A549 (cell line): ENCODE results near the gene ALDH1L1. TPM values are rescaled to one million over a fixed set of nuclear protein-coding genes. Genes with fewer than 3 reads are reported as not detected.

ENCODE experiments used
- ATAC-seq, 2 experiments: fragments of 200-7000 bp in 1 of 2; fragments of >200 bp in 1 of 2; cut with Nextera tagmentation in 1 of 2; cut with Tn5 transposase in 1 of 2; 3 replicates each; pipeline versions ENCODE4 v1.8.0 to v1.9.1; 2018 to 2020; ENCODE audit warnings: mild to moderate bottlenecking in 1 of 2, moderate library complexity in 1 of 2
- CTCF ChIA-PET: fragments of 300-600 bp; sonication (Branson Sonifier 250); formaldehyde crosslinking; extraction: SDS; loops from one replicate; lab custom pipeline; 2021; ENCODE audit warnings: antibody characterized with exemption, inconsistent platforms; lab: Yijun Ruan, JAX
- POLR2A ChIA-PET: fragments of 350-600 bp; formaldehyde crosslinking; extraction: SDS; loops from one replicate; lab custom pipeline; 2021; ENCODE audit warnings: antibody characterized with exemption, inconsistent platforms; lab: Yijun Ruan, JAX
- DNase-seq, 2 experiments: peaks; one replicate each; pipeline versions ENCODE4 v3.0.0 to v3.0.0-alpha.2; 2011 to 2016; ENCODE audit warnings: low read depth in 1 of 2, low spot score in 1 of 2
- FAIRE-seq: peaks from 2 replicates; lab custom pipeline; 2011; peaks lifted over from hg19 to GRCh38; lab: Jason Lieb, UNC
- H3K27ac ChIP-seq, 2 experiments: fragments of >200 bp; sonication (Bioruptor Twin); formaldehyde crosslinking; 3 replicates each; pipeline ENCODE4 v1.5.1; 2016 to 2017
- H3K4me1 ChIP-seq: fragments of >200 bp; sonication (Bioruptor Twin); formaldehyde crosslinking; 3 replicates; pipeline ENCODE4 v1.6.1; 2016
- H3K4me2 ChIP-seq: fragments of >200 bp; sonication (Bioruptor Twin); formaldehyde crosslinking; 3 replicates; pipeline ENCODE4 v1.6.1; 2016
- H3K4me3 ChIP-seq: fragments of >200 bp; sonication (Bioruptor Twin); formaldehyde crosslinking; 3 replicates; pipeline ENCODE4 v1.5.1; 2016
- H3K9me3 ChIP-seq: fragments of >200 bp; sonication (Bioruptor Twin); formaldehyde crosslinking; 3 replicates; pipeline ENCODE4 v1.6.1; 2016
- ATOH8 ChIP-seq: fragments of 250-450 bp; sonication (Bioruptor Pico); IDR thresholded peaks from 2 replicates; pipeline ENCODE4 v1.5.0; 2020; ENCODE audit warnings: low read depth, mild to moderate bottlenecking, moderate library complexity
- BHLHE40 ChIP-seq: IDR thresholded peaks from 2 replicates; pipeline ENCODE4 v1.6.1; 2012; ENCODE audit warnings: low read depth, low read length, inconsistent platforms
- CBX8 ChIP-seq: fragments of 200-600 bp; sonication (generic); IDR thresholded peaks from 2 replicates; pipeline ENCODE4 v1.6.1; 2016
- CHD2 ChIP-seq: fragments of 150-350 bp; IDR thresholded peaks from 2 replicates; pipeline ENCODE4 v1.6.1; 2014; ENCODE audit warnings: low read length; ENCODE audit not compliant: partially characterized antibody
- CTCF ChIP-seq: fragments of >200 bp; sonication (Bioruptor Twin); formaldehyde crosslinking; IDR thresholded peaks from 3 replicates; pipeline ENCODE4 v1.5.1; 2016
- FOSL2 ChIP-seq, 2 experiments: fragments of 450-650 bp in 1 of 2; fragments of >200 bp in 1 of 2; sonication (Bioruptor Twin) in 1 of 2; formaldehyde crosslinking; IDR thresholded peaks; 2 replicates each; pipeline versions ENCODE4 v1.5.0 to v1.6.1; 2016 to 2020; ENCODE audit warnings: mild to moderate bottlenecking in 1 of 2, moderate library complexity in 1 of 2
- FOXS1 ChIP-seq: fragments of 250-450 bp; sonication (Bioruptor Pico); IDR thresholded peaks from 2 replicates; pipeline ENCODE4 v1.5.0; 2020; ENCODE audit warnings: mild to moderate bottlenecking, moderate library complexity
- JUNB ChIP-seq: fragments of >200 bp; sonication (Bioruptor Twin); formaldehyde crosslinking; IDR thresholded peaks from 2 replicates; pipeline ENCODE4 v1.6.1; 2016
- KDM1A ChIP-seq: fragments of 200-600 bp; sonication (generic); IDR thresholded peaks from 2 replicates; pipeline ENCODE4 v1.6.1; 2016; ENCODE audit warnings: low read depth, mild to moderate bottlenecking
- MAX ChIP-seq: IDR thresholded peaks from 2 replicates; pipeline ENCODE4 v1.6.1; 2012
- MYC ChIP-seq: IDR thresholded peaks from 2 replicates; pipeline ENCODE4 v1.6.1; 2012; ENCODE audit warnings: mild to moderate bottlenecking, inconsistent platforms, low read length, improper control_type of control experiment, borderline replicate concordance
- NR3C1 ChIP-seq: fragments of >200 bp; sonication (Bioruptor Twin); formaldehyde crosslinking; IDR thresholded peaks from 3 replicates; pipeline ENCODE4 v1.6.1; 2017
- POLR2AphosphoS2 ChIP-seq: conservative IDR thresholded peaks from 2 replicates; pipeline ENCODE4 v1.6.1; 2012; ENCODE audit warnings: low read length, improper control_type of control experiment, inconsistent platforms
- RARB ChIP-seq: fragments of 250-450 bp; sonication (Bioruptor Pico); IDR thresholded peaks from 2 replicates; pipeline ENCODE4 v1.8.0; 2021; ENCODE audit warnings: mild to moderate bottlenecking, moderate library complexity
- SMC3 ChIP-seq: fragments of >200 bp; sonication (Bioruptor Twin); formaldehyde crosslinking; IDR thresholded peaks from 3 replicates; pipeline ENCODE4 v1.6.1; 2018; ENCODE audit warnings: inconsistent platforms
- TFCP2L1 ChIP-seq: fragments of 250-450 bp; sonication (Bioruptor Pico); IDR thresholded peaks from 2 replicates; pipeline ENCODE4 v1.5.0; 2021; ENCODE audit warnings: mild to moderate bottlenecking
- ZC3H11A ChIP-seq: fragments of 450-650 bp; IDR thresholded peaks from 2 replicates; pipeline ENCODE4 v1.6.1; 2014; ENCODE audit warnings: antibody characterized with exemption, mild to moderate bottlenecking
- ZNF302 ChIP-seq: fragments of 250-450 bp; sonication (Bioruptor Pico); IDR thresholded peaks from 2 replicates; pipeline ENCODE4 v1.9.0; 2021; ENCODE audit warnings: inconsistent platforms, mild to moderate bottlenecking, moderate library complexity
- ZSCAN20 ChIP-seq: fragments of 250-450 bp; sonication (Bioruptor Pico); IDR thresholded peaks from 2 replicates; pipeline ENCODE4 v1.8.0; 2022; ENCODE audit warnings: mild to moderate bottlenecking, moderate library complexity
- WGBS: methylation state at CpG from one replicate; pipeline ENCODE4 v1.1.6; 2017; ENCODE audit errors: missing lambda C conversion rate; 5-methylcytosine and 5-hydroxymethylcytosine counted together
- polyA plus RNA-seq, 4 experiments: library from polyadenylated mRNA; depleted of rRNA in 3 of 4; stranded (reverse); fragments of >200 nt; fragmentation: RNase III in 1 of 4; extraction: RNeasy Plus Mini Kit Qiagen cat#74134 plus additional on column Dnase treatment in 1 of 4; gene quantifications; 2 replicates in 3 of 4; 3 replicates in 1 of 4; pipeline ENCODE4 v1.2.3, GENCODE V29; 2011 to 2017
- TF ChIP-seq, protein P1 (sequence below): IDR thresholded peaks from 2 replicates; pipeline ENCODE4 v1.6.1; 2012
- TF ChIP-seq, protein P2 (sequence below): fragments of 450-650 bp; IDR thresholded peaks from 2 replicates; pipeline ENCODE4 v1.6.1; 2014; ENCODE audit warnings: antibody characterized with exemption
- TF ChIP-seq, protein P3 (sequence below): IDR thresholded peaks from 2 replicates; pipeline ENCODE4 v1.6.1; 2012; ENCODE audit warnings: low read depth, borderline replicate concordance
- TF ChIP-seq, protein P4 (sequence below): fragments of 250-450 bp; sonication (Bioruptor Pico); IDR thresholded peaks from 2 replicates; pipeline ENCODE4 v1.5.0; 2021; ENCODE audit warnings: mild to moderate bottlenecking, moderate library complexity, borderline replicate concordance

The ALDH1L1 gene
- polyA plus RNA-seq, 2 of the 4 experiments (the other 2 are of a cell fraction), result 0.14 to 0.18 TPM

DNA sequence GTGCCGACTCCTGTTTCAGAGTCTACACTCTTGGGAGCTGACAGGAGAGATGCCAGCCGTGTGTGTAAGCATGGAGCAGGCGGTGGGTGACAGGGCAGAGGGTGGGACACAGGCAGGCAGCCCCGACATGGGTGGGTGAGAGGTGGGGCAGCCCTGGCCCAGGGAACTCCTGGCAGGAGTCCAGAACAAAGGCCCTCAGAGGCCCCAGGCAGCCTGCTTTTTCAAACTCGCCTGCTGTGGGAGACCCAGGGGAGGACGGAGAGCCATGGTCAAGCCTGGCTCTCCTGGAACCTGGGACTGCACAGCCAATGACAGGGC, 67.2 kb downstream of the ALDH1L1 start:
- WGBS, result 96% methylated on average over 5 of the region's 6 CpGs
- FAIRE-seq (no peak), DNase-seq (no peak)
- Histone ChIP-seq H3K27ac (no peak overlapping the region), H3K4me2 (no peak overlapping the region), H3K9me3 (no peaks in the 10 kb centered on the region)
- TF ChIP-seq KDM1A, result no peak
- TF ChIP-seq RARB (CRISPR knock-in tag), result no peak
- no peak for TF ChIP-seq TFCP2L1 (CRISPR knock-in tag)
- no peak for TF ChIP-seq ATOH8 (CRISPR knock-in tag)
- TF ChIP-seq, protein P1, sequence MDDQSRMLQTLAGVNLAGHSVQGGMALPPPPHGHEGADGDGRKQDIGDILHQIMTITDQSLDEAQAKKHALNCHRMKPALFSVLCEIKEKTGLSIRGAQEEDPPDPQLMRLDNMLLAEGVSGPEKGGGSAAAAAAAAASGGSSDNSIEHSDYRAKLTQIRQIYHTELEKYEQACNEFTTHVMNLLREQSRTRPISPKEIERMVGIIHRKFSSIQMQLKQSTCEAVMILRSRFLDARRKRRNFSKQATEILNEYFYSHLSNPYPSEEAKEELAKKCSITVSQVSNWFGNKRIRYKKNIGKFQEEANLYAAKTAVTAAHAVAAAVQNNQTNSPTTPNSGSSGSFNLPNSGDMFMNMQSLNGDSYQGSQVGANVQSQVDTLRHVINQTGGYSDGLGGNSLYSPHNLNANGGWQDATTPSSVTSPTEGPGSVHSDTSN, result no peak
- no peak for TF ChIP-seq BHLHE40
- TF ChIP-seq ZC3H11A, result no peak
- no peak for TF ChIP-seq JUNB
- TF ChIP-seq FOXS1 (CRISPR knock-in tag), result no peak
- TF ChIP-seq ZSCAN20 (CRISPR knock-in tag), result no peak
- no peak for TF ChIP-seq MYC
- TF ChIP-seq ZNF302 (CRISPR knock-in tag), result no peak
- TF ChIP-seq, protein P2, sequence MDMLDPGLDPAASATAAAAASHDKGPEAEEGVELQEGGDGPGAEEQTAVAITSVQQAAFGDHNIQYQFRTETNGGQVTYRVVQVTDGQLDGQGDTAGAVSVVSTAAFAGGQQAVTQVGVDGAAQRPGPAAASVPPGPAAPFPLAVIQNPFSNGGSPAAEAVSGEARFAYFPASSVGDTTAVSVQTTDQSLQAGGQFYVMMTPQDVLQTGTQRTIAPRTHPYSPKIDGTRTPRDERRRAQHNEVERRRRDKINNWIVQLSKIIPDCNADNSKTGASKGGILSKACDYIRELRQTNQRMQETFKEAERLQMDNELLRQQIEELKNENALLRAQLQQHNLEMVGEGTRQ, result no peak
- no peak for TF ChIP-seq NR3C1
- no peak for TF ChIP-seq SMC3
- no peak for TF ChIP-seq CBX8
- TF ChIP-seq FOSL2 (IDR thresholded peaks at IDR 0.05), result no peak
- TF ChIP-seq FOSL2 (CRISPR knock-in tag; IDR thresholded peaks at IDR 0.05), result no peak
- TF ChIP-seq POLR2AphosphoS2, result no peak
- TF ChIP-seq MAX, result no peak
- TF ChIP-seq, all 56 proteins: peak for 0
- ChIA-PET CTCF (no interaction called here), POLR2A (no interaction called here)
- Histone ChIP-seq H3K4me1 (no peaks in the 10 kb centered on the region), H3K4me3 (no peak overlapping the region)
- ATAC-seq, result no peak

DNA sequence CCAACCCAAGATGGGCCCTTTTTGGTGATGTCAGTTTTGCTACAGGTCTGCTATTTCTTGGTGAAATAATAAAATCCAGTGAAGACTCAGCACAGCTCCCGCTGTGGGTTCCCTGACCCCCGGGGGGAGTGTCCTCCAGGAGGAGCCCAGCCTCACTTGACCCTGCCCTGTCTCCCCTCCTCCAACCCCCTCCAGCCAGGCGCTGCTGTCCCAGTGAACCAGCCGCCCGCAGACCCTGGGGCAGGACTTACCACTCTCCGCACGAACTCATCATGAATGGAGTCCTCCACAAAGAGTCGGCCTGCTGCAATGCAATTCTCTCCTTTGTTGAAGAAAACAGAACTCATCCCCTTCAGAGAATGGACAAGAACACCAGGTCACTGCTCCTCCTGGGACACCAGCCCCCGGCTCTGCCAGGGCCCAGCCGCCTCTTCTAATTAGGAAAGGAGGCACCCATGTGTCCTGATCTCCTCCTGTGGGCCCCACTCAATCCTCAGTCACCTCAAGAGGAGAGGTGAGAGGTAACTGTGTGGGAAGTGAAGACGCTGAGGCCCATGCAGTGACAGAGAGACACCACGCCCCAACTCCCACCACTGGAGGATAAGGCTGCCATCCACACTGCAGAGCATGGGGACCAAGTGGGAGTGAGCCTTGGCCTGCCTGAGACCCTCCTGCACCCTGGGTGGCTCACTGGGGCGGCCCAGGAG, 67.7 kb downstream of the ALDH1L1 start:
- POLR2A ChIA-PET, result no interaction called here
- H3K4me2 ChIP-seq, result no peak overlapping the region
- 62% methylated on average over 6 of the region's 13 CpGs for WGBS
- no peak for DNase-seq
- no peak for ATAC-seq
- no peak overlapping the region for H3K4me3 ChIP-seq
- TF ChIP-seq CHD2, result no peak
- no peak for TF ChIP-seq RARB (CRISPR knock-in tag)
- TF ChIP-seq, protein P3, sequence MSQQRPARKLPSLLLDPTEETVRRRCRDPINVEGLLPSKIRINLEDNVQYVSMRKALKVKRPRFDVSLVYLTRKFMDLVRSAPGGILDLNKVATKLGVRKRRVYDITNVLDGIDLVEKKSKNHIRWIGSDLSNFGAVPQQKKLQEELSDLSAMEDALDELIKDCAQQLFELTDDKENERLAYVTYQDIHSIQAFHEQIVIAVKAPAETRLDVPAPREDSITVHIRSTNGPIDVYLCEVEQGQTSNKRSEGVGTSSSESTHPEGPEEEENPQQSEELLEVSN, result no peak
- no peak for TF ChIP-seq KDM1A
- TF ChIP-seq ZNF302 (CRISPR knock-in tag), result no peak
- TF ChIP-seq, protein P2, result no peak
- TF ChIP-seq, protein P4, sequence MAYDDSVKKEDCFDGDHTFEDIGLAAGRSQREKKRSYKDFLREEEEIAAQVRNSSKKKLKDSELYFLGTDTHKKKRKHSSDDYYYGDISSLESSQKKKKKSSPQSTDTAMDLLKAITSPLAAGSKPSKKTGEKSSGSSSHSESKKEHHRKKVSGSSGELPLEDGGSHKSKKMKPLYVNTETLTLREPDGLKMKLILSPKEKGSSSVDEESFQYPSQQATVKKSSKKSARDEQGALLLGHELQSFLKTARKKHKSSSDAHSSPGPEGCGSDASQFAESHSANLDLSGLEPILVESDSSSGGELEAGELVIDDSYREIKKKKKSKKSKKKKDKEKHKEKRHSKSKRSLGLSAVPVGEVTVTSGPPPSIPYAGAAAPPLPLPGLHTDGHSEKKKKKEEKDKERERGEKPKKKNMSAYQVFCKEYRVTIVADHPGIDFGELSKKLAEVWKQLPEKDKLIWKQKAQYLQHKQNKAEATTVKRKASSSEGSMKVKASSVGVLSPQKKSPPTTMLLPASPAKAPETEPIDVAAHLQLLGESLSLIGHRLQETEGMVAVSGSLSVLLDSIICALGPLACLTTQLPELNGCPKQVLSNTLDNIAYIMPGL (CRISPR knock-in tag), result no peak
- TF ChIP-seq POLR2AphosphoS2, result no peak
- TF ChIP-seq CTCF, result no peak
- TF ChIP-seq, all 56 proteins: peak for 0
- no peak for FAIRE-seq
- Histone ChIP-seq H3K9me3 (no peaks in the 10 kb centered on the region), H3K27ac (no peak overlapping the region), H3K4me1 (no peaks in the 10 kb centered on the region)
- CTCF ChIA-PET, result interaction anchor here (1.8 kb wide), 1 partner anchor 21 kb away, joined by 9 read pairs; no protein-coding TSS in a partner anchor
